Vagina (tissue), 2 donors: Measurements from ENCODE around the gene RPS26.

ENCODE experiments used
- CTCF ChIP-seq, 3 experiments: fragments of 450-650 bp in 2 of 3; fragments of 200-600 bp in 1 of 3; sonication (generic) in 1 of 3; IDR thresholded peaks; one replicate each; pipeline ENCODE4 v1.5.1; 2017 to 2019; ENCODE audit warnings: antibody characterized with exemption in 3 of 3, mild to moderate bottlenecking in 2 of 3, moderate library complexity in 2 of 3
- POLR2A ChIP-seq, 2 donors: fragments of 450-650 bp; IDR thresholded peaks; one replicate each; pipeline ENCODE4 v1.6.1; 2017; ENCODE audit warnings: antibody characterized with exemption in 2 of 2, mild to moderate bottlenecking in 2 of 2, moderate library complexity in 2 of 2
- POLR2AphosphoS5 ChIP-seq, 2 donors: sonication (generic); formaldehyde crosslinking; IDR thresholded peaks; one replicate each; pipeline ENCODE4 v1.9.0; 2017; ENCODE audit warnings: antibody characterized with exemption in 2 of 2, mild to moderate bottlenecking in 2 of 2, low read depth in 1 of 2; ENCODE audit not compliant: insufficient read depth in 1 of 2

GRCh38 chr12:56082382-56082781, 40.7 kb downstream of the RPS26 start:
- TF ChIP-seq CTCF (IDR thresholded peaks at IDR 0.05) (no peak), POLR2A (IDR thresholded peaks at IDR 0.05) (no peak), POLR2AphosphoS5 (IDR thresholded peaks at IDR 0.05; ENCODE audit: insufficient read depth in 1 of 2, low read depth in 1 of 2) (no peak)
